GM19193 (cell line): ENCODE results near the gene CDON.

Experiments
- POLR2A ChIP-seq: IDR thresholded peaks from 4 replicates; pipeline ENCODE4 v1.6.1; 2011; ENCODE audit not compliant: insufficient read depth, insufficient read length; ENCODE audit errors: extremely low read depth

Gene CDON

DNA sequence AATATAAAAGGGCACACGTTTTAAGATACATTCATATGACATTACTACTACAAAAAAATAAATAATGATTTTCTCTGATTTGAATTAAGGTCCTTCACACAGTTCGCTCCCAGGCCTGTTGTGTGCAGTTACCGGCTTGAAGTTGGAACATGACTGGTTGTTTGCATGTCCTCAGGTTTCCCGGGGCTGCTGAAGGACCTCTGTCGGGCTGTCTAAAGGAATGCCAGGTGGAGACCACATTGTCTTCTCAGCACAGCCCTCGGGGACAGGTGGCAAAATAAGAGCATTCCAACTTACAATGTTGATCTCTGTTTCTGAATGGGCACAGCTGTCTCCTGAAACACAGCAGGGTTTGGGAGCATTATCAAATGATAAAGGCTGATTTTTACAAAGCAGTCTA is 101.9 kb downstream of the CDON start:
- no peak for TF ChIP-seq POLR2A

DNA sequence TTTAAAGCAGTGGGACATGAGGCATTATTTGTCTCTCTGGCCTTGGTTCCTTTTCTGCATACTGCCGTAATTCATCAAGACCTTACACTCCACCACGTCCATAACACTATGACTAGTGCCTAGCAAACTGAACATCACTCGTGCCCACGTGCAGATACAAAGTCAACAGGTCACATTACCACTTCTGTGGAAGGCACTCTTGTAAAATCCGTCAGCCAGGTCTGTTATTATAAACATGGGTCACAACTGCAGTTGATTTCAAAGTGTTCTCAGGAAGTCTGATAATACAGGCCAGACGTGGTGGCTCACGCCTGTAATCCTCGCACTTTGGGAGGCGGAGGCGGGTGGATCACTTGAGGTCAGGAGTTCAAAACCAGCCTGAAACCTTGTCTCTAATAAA is 102.7 kb downstream of the CDON start:
- no peak for TF ChIP-seq POLR2A

DNA sequence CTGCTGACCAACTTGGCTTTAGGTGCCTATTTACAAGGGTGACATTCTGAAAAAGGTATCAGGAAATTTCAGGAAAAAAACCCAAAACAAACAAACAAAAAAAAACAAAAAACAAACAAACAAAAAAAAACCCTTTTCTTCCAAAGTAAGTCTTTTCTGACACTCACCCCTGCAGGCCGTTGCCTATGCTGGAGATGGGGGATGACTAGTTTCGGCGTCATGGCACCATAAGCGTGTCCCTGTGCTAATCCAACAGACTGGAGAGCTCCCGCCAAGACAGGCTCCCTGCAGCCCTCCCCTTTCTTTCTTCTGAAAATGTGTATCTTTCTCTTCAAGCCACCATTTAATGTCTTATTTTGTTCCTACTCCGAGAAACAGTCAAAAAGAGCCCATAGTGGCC is 103.2 kb downstream of the CDON start:
- no peak for TF ChIP-seq POLR2A

DNA sequence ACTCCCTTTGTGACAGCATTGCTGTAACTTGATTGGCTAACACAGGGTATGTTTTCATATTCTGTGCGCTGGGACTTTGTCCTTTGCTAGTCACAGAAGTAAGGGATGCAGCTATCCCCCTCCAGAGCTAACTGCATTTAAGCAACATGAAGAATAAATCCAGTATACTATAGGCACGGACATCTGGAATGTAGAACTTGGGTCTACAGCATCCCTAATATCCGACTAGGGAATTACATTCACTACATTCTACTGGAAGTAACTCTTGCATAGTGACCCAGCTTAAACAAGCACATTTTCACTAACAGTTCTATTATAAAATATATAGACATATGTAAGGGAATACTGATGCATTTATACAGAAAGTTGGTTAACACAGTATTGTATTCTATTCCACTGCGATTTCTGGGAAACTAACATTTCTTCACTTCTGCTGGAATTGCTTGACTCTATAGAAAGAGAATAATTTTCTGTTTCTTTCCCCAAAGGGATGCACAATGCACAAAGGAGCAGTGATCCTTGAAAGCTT is 103.7 kb downstream of the CDON start:
- TF ChIP-seq POLR2A = no peak

DNA sequence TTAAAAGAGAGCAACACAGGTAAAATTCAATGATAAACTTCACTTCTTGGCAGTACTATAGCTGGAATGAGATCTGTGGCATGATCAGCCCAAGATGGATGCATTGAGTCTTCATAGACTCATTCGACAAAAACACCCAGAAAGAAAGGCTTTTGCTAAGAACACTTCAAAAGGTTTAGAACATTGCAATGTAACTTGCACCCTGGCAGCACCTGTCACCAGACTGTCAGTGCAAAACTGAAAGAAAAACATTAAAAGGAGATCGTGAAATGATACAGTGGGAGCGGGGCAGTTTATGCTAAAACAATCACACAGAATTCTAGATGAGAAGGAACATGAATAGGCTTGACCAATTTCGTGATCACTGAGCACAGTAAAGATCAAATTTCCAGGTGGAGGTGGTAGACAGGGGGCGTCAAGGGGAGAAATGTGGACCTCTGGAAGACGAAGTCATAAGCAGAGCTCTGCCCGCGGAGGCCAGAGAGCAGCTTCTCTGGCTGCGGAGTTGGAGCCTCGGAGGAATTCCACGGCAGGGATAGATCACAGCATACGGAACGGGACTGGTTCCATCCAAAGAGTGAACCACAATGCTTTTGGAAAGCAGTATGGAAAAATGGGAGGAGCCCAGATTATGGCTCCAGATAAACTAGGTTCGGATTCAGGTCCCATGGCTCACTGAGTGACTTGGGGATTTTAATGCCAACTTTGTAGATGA is 104.9 kb downstream of the CDON start:
- TF ChIP-seq POLR2A = no peak

DNA sequence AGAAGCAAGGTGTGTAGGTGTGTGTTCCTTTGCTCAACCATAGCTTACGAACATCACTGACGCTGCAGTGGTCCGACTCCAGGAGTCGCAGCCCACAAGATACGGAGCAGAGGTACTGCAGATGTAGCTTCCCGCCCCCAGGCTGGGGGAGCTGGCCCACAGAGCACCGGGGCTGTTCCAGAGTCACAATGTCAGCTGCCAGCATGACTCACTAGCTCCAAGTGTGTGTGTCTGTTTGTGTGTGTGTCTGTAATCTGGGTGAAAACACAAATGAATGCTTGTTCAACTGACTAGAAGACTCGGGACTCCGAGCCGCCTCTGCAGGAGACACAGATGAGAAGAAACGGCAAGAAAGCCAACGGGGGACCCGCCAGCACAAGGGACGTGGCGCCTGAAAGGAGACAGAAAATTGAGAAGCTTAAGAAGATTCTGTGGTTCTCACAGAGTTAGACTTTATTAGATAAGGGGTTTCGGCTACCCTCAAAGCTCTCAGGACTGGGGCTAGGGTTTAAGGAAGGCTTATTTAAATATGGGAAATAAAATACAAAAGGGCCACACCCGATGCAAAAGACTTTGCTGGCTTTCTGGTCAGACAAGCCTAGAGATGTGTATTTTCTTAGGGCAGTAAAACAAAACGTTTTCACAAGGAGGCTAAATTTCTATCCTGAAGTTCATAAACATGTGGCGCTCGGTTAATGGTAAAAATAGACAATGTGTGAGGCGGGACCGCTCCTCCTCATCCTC is 106.1 kb downstream of the CDON start:
- no peak for TF ChIP-seq POLR2A

DNA sequence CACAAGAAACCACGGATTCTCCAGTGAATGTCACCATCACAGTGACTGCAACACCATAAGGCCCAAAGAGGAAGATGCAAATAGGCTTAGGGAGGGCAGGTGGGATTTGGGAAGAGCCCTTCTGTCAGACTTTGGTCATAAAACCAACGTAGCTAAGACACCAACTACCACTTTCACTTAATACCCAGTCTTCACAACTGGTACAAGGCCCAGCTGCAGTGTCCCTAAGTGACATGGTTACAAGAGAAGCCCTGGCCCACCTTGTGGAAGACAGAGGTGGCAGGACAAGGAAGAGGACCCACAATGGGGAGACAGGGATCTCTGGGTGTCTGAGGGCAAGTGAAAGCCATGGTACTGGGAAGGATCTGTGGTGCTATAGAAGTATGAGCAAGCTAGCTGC is 106.8 kb downstream of the CDON start:
- no peak for TF ChIP-seq POLR2A

DNA sequence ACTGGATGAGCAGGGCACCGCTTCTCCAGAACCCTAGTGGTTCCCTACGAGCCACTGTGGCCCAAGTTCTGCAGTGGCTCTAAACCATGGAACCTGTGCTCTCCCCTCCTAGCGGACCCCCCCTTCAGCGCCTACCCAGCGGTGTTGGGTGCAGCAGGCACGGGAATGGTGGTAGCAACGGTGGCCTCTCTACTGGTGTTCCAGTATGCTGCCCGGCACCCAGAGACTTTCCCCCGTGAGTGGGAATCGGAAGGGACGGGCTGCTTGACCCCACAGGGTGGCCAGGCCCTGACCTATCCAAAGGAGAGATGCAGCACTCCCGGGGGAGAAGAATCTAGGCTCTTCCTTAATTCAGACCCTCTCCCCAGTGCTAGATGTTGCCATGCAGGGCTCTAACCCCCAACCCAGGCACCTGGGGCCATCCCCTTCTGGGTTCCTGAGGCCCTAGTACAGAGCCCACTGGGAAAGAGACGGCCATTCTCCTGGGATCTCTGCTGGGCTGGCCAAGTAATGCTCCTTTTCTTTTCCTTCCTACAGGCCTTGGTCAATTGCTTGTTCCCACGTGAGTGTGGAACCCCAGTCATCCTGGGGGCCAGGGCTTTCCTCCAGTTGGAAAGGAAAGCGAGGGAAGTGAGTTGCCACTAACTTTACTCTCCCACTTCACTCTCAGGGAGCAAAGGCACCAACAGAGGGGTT is 107.6 kb downstream of the CDON start:
- no peak for TF ChIP-seq POLR2A

DNA sequence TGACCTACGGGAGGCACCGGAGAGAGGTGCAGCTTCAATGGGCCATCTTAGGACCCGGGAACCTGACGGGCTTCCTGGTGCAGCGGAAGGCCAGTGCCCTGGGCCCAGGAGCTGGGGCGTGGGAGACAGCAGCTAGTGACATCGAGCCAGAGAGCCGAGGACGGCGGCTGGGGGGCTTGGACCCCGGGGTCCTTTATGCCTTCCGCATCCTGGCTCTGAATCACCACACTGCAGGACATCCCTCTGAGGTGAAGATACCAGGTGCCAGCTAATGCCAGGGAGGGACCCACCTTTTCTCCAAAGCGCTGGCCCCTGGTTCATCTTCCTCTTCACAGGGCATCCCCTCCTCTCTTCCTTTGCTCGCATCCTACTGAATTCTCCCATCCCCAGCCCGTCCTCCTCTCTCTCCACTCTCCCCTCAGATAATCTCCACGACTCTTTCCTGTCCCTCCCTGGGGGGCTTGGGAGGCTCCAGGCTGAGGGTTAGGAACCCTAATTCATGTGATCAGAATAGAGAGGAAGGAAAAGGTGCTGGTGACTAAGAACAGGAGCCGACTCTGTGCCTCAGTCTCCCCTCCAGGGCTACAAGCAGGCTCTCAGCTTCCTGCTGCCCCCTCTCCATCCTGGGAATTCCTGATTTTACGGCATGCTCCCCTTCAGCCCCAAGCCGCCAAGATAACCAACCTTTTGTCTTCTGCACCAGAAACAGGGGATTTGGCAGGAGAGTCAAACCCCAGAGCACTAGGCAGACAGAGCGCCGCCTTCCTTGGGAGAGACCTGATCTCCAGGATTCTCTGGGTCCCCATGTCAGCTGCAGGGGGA is 108.3 kb downstream of the CDON start:
- TF ChIP-seq POLR2A = no peak

DNA sequence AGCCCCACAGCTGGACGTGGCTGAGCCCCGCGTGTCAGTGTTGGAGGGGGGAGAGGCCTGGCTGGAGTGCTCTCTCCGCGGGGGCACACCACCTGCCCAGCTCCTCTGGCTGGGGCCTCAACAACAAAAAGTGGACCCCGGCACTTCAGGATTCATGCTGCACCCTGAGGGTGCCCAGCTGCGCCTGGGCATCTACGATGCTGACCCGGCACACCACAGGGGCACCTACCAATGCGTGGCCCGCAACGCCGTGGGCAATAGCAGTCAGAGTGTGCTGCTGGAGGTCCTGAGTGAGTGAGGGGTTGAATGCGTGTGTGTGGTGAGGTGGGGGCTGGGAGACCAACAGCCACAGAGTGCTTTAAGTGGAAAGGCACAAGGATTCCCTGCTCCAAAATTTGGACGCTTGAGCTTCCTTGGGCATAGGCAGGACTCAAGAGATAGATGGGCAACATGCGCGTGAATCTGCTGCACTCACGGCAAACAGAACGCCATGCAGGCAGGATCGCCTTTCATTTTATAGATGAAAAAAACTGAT is 109.2 kb downstream of the CDON start:
- TF ChIP-seq POLR2A = no peak

DNA sequence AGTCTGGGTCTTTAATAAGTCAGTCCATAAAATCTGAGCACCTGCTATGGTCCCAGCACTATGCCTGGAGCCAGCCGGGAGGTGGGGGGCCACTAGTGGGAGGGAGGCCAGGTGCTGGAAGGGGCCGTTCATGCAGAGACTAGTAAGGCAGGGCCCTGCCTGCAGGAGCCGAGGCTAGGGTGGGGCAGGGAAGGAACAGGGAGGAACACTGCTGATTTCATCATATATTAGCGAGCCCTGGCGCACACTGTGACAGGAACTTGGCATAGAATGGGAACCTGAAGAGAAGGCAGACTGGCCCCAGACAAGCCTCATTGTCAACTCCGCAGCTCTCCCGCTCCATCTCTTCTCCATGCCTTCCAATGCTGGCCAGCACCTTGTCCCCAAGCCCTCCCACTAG is 109.7 kb downstream of the CDON start:
- no peak for TF ChIP-seq POLR2A

DNA sequence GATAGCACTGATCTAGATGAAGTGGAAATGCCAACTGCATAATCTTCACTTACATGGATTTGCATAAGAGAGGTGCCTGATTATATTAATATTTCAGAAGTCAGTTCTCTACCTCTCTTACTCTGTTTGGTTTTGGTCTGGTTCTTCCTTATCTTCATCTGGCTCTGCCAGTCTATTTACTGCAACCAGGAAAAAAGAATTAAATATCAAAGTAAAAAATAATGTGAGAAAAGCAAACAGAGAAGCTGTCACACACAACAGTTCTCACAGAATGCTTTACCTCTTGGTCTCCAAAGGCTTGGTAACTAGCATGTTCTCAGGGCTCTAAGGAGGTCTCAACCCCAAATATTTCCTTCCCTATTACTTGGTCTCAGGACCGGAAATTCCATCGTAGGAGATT is 110.1 kb downstream of the CDON start:
- TF ChIP-seq POLR2A = no peak

DNA sequence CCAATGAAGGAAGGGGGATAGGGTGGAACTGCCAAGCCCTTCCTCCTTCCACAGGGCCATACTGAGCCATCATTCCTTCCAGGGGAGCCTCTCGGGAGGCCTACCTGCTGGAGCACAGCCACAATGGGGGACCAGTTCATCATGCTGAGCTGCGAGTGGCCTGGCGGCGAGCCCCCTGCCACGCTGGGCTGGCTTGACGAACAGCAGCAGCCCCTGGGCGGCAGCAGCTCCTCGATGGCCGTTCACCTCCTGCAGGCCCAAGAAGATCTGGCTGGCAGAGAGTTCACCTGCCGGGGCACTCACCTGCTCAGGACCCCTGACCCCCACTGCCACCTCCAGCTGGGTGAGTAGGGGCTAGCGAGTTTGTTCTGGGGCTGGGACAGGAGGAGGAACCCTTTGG is 110.9 kb downstream of the CDON start:
- no peak for TF ChIP-seq POLR2A

DNA sequence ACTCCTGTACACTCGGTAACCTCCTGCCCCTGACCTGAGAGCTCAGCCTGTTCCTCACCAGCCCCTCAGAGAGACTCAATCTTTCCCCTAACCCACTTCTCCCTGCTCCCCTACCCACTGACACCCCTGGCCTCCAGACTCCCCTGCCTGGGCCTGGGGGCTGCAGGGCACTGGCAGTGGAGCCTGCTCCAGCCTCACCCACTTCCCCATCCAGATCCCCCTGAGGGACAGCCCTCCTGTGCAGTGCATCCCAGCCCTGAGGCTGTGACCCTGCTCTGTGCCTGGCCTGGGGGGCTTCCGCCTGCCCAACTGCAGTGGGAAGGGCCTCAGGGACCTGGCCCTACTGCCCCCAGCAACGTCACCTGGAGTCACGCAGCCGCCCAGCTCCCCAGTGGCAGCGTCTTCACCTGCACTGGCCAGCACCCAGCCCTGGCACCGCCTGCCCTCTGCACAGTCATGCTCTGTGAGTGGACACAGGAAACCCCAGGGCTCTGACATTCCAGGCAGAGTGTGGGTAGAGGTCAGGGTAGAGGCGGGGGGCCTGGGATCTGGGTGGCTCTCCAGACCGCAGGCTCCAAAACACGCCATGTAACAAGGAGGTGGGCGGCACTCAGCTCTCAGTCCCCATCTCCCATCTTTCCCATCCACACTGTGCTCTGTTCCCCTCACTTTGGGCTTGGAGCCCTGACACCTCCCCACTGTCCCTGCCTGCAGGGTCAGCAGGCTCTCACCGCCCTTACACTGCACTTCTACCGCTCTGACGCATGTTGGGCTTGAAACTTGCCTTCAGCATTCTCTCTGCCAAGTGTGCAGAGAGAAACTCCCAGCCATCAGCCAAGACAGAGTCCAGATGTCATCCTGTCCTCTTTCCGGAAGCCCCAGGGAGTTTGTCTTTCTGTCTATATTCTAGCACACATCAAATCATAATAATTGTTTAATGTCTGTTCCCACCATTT is 111.7 kb downstream of the CDON start:
- no peak for TF ChIP-seq POLR2A

DNA sequence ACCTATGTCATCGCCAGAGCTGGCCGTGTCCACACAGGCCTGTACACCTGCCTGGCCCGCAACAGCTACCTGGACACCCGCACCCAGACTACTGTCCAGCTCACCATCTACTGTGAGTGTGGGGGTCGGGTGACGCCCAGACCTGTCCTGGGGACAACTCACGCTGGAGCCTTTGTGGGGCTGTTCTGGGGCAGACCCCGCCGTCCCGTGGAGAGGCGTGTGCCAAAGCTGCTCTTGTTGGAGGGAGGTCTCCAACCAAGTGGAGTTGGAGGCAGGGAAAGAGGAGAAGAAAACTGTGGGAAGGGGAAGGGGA is 112.5 kb downstream of the CDON start:
- TF ChIP-seq POLR2A = no peak
